Measurements from ENCODE around the gene SSPN. TPM values are rescaled to one million over a fixed set of nuclear protein-coding genes. Genes with fewer than 3 reads are reported as not detected.
A peak's percentile ranks its signal among the peaks of the same experiment; 100 is the strongest.

The SSPN gene
- total RNA-seq, 2 experiments from 2014 or later: not detected

DNA sequence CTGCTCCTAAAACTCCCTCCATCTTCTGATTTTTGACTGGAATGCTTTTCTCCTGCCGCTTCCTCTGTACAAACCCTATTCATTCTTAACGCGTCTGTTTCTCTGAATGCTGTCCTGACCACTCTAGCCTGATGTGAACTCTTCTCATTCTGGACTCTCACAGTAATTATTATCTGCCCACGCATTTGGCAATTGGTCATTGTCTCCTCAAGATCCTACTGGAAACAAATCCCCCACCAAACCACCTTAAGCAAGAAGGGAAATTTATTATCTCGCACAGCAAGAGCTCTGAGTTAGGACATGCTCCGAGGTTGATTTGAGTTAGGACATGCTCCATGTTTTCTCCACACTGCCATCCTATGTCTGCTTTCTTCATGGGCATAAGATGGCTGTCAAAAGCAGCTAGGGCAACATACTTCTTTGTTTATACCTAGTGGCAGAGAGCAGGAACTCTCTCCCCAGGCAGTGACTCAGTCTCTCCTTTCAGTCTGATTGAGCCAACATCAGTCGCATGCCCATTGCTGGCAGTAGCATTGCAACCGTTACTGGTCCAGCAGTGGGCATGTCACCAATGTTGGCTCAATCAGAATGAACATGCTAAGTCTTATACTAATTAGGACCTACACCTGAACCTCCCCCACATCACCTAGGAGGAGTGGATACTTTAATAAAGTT is 102.2 kb downstream of the SSPN start:
- ChIA-PET CTCF (interaction anchor here (0.6 to 3.1 kb wide), 4 partner anchors 14 to 26 kb away, joined by 3 to 7 read pairs (median 3); no protein-coding TSS in a partner anchor), POLR2A (no interaction called here)
- peaks cover 16% of the 10 kb centered on the region for H3K4me1 Mint-ChIP-seq
- H3K4me3 Mint-ChIP-seq: no peak overlapping the region
- no peak overlapping the region for H3K27ac Mint-ChIP-seq
- peaks cover 4% of the 10 kb centered on the region for H3K27me3 Mint-ChIP-seq
- no peak for DNase-seq
- no peaks in the 10 kb centered on the region for H3K36me3 Mint-ChIP-seq (ENCODE audit: low read depth)
- no peaks in the 10 kb centered on the region for H3K9me3 Mint-ChIP-seq

DNA sequence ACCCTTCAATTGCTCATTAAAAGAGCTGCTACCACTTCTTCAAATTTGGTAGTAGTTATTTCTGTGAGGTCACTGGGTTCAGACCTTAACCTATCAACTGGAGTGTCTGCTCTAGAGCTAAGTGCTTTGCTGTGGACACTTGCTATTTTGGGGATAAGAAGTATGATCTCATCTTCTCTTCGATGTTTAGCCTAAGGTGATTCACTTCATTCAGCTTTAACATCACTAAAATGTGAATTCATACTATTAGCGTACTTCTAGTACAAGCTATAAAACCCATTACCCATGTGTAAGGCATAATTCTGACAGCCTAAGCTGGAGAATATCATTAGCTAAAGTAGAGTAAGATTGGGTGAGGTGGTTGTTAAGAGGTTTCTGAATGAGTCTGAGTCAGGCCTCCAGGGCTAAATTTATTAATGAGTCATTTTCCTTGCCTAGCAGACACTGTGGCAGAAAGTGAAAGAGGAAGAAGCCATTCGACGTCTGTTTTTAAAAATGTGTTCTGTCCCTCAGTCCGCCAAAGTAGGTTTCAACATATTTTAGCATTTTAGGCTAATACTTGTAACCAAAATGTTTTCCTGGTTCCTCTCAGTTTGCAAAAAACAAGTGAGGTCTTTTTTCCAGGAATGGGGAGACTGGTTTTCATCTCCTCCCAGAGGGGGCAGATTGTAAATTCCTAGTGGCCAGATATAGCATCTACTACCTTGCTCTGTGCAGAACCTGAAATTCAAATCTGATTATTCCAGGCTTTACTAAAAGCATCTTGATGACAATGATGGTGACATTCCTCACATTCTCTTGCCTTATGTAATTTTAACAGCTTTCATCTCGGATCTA is 103.6 kb downstream of the SSPN start:
- POLR2A ChIA-PET: no interaction called here
- DNase-seq: peak; percentile 28
- CTCF ChIA-PET: interaction anchor here (0.5 to 3.1 kb wide), 4 partner anchors 9 to 1228 kb away, joined by 3 to 7 read pairs (median 4); no protein-coding TSS in a partner anchor

GRCh38 chr12:26299751-26300150 is 104.4 kb downstream of the SSPN start:
- ChIA-PET POLR2A (no interaction called here), CTCF (interaction anchor here (3.1 kb wide), 1 partner anchor 20 kb away, joined by 7 read pairs; no protein-coding TSS in a partner anchor)
- H3K36me3 Mint-ChIP-seq (ENCODE audit: low read depth): no peaks in the 10 kb centered on the region
- no peak for DNase-seq
- H3K4me1 Mint-ChIP-seq: peaks cover 16% of the 10 kb centered on the region
- H3K4me3 Mint-ChIP-seq: no peak overlapping the region
- H3K27me3 Mint-ChIP-seq: peaks cover 14% of the 10 kb centered on the region
- H3K27ac Mint-ChIP-seq: no peak overlapping the region
- H3K9me3 Mint-ChIP-seq: no peaks in the 10 kb centered on the region

More for the DNA sequence above, 103.6 kb downstream of the SSPN start:
- Mint-ChIP-seq H3K27me3 (peaks cover 13% of the 10 kb centered on the region), H3K27ac (peak overlapping the region; percentile 5), H3K36me3 (ENCODE audit: low read depth) (no peaks in the 10 kb centered on the region), H3K4me1 (peaks cover 16% of the 10 kb centered on the region), H3K4me3 (peak overlapping the region; percentile 17), H3K9me3 (no peaks in the 10 kb centered on the region)

Other genes with a start within 250 kb of the SSPN start
- 1 to 10 TPM in 1 of 2 experiments, under 1 TPM in 1; 0.92 to 2.1 TPM for gene RASSF8, start 236.9 kb upstream of the SSPN start, total RNA-seq
- not detected for gene BHLHE41, start 70.5 kb upstream of the SSPN start, total RNA-seq